Activated naive CD4-positive, alpha-beta T cell treated with anti-CD3 and anti-CD28 coated beads, Interleukin-2, amount 50 U/mL, for 16 hours (primary cell): ENCODE results near the gene DUSP22.

Source experiments
- DNase-seq: peaks from one replicate; pipeline ENCODE4 v3.0.0-alpha.2; 2020

DUSP22 gene

GRCh38 chr6:311679-312220 is 19.5 kb downstream of the DUSP22 start:
- no peak for DNase-seq

- DNase-seq, result no peak
Observed at GRCh38 chr6:313087-313486, 20.8 kb downstream of the DUSP22 start.

GRCh38 chr6:313917-314316 is 21.6 kb downstream of the DUSP22 start:
- no peak for DNase-seq

- no peak for DNase-seq
Observed at GRCh38 chr6:314377-314776, 22.1 kb downstream of the DUSP22 start.

- DNase-seq, result no peak
Observed at GRCh38 chr6:315226-315625, 22.9 kb downstream of the DUSP22 start.

GRCh38 chr6:315921-316752 is 23.9 kb downstream of the DUSP22 start:
- no peak for DNase-seq

GRCh38 chr6:316753-317038 is 24.4 kb downstream of the DUSP22 start:
- DNase-seq, result no peak

- no peak for DNase-seq
Observed at GRCh38 chr6:317060-317447, 24.8 kb downstream of the DUSP22 start.

- DNase-seq, result no peak
Observed at GRCh38 chr6:317448-318144, 25.3 kb downstream of the DUSP22 start.

- DNase-seq, result no peak
Observed at GRCh38 chr6:318243-318890, 26.1 kb downstream of the DUSP22 start.

GRCh38 chr6:319177-320131 is 27.2 kb downstream of the DUSP22 start:
- DNase-seq, result no peak

GRCh38 chr6:320351-321157 is 28.3 kb downstream of the DUSP22 start:
- DNase-seq, result no peak

GRCh38 chr6:321158-321438 is 28.8 kb downstream of the DUSP22 start:
- DNase-seq, result no peak

GRCh38 chr6:321536-322258 is 29.4 kb downstream of the DUSP22 start:
- DNase-seq, result no peak

- no peak for DNase-seq
Observed at GRCh38 chr6:322259-322930, 30.1 kb downstream of the DUSP22 start.

- DNase-seq, result no peak
Observed at GRCh38 chr6:322940-323729, 30.8 kb downstream of the DUSP22 start.

- DNase-seq, result no peak
Observed at GRCh38 chr6:323730-324088, 31.4 kb downstream of the DUSP22 start.

GRCh38 chr6:324116-324728 is 31.9 kb downstream of the DUSP22 start:
- no peak for DNase-seq

- no peak for DNase-seq
Observed at GRCh38 chr6:324729-325125, 32.4 kb downstream of the DUSP22 start.
